NCI-H446 (cell line): ENCODE measurements around the gene PEF1.
"Not testable (repeated sequence)": the region's sequence is repeated elsewhere in the genome, so short reads cannot be mapped to it uniquely, and the experiment has no call there.

Source experiments
- DNase-seq, 2 experiments: peaks; one replicate each; lab custom pipeline; 2025; lab: John Stamatoyannopoulos, UW

PEF1 gene

DNA sequence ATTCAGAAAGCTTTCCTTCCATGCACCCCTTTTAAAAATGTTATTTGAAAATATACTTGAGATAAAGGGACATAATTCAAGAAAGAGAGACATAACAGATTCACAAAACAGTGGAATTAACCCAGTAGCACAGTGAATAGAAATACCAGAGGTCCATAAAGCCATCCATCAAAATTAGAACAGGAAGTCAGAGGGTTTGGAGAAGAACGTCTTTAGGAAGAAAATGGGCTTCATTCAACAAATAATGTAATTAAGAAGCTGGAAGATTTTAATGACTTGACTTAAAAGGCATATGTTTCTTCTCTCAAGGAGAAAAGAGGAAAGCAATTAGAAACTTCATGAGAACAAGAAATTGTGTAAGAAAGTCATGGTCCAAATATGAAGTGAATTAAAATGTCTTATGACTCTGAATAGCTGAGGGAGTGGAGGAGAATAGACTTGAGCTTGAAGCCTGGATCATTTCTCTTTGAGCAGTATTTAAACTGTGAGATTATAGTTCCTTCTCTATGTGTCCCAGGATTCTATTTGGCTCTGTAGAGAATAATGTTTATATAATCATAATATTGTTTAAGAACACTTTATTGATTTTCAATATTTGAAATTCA is 35.1 kb downstream of the PEF1 start:
- DNase-seq = no peak

DNA sequence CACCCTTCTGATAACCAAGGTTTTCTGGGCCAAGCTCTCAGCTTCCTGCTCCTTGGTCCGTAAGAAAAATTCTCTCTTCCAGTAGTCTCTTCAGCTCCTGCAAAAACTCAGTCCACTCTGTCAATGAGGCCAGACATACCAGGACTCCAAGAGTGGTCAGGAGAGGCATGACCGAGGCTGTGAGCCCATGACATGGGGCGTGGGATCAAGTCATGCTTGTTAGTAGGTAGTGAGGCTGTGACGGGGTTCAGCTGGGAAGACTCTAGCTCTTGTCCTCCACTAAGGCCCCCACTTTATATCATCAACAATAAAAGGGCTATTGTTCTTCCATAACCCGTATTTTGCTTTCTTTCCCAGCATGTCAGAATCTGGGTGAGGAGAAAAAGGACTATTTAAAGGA is 37.3 kb downstream of the PEF1 start:
- no peak for DNase-seq

DNA sequence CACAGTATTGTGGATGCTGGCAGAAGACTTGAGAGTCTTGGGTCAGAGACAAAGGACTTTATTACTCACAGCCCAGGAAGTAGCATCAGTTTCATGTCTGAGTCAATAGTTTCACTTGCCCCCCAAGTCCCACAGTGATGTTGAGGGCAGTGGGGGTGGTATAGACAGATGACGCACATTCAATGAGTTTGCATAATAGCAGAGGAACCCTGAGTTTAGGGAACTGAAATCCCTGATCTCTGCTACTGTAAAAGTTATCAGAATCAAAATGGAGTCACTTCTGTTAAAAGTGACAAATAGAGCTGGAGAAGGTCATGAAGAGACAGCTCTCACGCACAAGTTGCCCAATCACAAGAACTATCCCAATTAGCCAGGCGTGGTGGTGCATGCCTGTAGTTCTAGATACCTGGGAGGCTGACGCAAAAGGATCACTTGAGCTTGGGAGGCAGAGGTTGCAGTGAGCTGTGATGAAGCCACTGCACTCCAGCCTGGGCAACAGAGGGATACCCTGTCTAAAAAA is 38.7 kb downstream of the PEF1 start:
- DNase-seq = no peak

DNA sequence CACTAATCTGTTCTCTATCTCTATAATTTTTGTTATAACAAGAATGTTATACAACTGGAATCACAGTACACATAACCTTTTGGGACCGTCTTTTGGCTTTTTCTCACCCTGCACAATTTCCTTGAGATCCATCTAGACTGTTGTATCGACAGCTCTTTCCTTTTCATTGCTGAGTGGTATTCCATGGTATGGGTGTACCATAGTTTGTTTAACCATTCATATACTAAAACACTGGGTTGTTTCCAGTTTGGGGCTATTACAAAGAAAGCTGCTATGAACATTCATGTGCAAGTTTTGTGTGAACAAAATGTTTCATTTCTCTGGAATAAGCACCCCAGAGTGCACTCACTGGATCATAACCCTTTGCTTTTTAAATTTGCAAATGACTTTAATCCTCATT is 42.6 kb downstream of the PEF1 start:
- no peak for DNase-seq

DNA sequence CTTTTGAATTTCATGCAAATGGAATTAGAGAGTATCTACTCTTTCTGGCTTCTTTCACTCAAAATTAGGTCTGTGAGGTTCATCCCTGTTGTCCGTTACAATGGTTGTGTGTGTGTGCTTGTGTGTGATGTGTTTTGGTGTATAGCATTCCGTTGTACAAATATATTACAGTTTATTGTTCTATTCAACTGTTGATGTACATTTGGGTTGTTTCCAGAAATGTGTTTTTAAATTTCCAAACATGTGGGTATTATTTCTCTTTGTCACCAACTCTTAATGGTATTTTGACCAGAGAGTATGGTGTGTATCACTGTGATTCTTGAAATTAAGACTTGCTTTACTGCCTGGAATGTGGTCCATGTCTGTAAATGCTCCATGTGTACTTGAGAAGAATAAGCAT is 44.0 kb downstream of the PEF1 start:
- DNase-seq = no peak

DNA sequence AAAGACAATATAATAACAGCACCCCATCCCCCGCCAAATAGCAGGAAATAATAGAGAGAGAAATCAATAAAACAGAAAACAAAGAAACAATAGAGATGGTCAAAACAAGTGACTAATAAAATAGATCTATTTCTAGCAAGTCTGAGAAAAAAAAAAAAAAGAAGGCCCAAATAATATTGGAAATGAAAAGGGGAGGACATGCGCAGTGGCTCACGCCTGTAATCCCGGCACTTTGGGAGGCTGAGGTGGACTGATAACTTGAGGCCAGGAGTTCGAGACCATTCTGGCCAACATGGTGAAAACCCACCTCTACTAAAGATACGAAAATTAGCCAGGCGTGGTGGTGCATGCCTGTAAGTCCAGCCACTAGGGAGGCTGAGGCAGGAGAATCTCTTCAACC is 45.7 kb downstream of the PEF1 start:
- DNase-seq = no peak

DNA sequence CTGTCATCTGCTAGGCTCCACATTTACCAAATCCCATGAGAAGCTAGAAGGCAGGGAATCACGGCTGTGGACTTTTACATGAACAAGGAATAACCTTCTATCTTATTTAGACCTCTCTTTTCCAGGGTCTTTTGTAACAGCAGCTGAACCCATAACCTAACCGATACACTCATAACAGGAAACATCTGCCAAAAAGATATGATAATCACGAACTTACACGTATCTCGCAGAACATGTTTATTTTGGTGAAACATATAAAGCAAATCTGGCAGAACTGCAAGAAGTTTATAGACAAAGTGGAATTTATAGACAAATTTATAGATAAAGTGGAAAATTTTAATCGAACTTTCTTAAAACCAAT is 48.0 kb downstream of the PEF1 start:
- no peak for DNase-seq

DNA sequence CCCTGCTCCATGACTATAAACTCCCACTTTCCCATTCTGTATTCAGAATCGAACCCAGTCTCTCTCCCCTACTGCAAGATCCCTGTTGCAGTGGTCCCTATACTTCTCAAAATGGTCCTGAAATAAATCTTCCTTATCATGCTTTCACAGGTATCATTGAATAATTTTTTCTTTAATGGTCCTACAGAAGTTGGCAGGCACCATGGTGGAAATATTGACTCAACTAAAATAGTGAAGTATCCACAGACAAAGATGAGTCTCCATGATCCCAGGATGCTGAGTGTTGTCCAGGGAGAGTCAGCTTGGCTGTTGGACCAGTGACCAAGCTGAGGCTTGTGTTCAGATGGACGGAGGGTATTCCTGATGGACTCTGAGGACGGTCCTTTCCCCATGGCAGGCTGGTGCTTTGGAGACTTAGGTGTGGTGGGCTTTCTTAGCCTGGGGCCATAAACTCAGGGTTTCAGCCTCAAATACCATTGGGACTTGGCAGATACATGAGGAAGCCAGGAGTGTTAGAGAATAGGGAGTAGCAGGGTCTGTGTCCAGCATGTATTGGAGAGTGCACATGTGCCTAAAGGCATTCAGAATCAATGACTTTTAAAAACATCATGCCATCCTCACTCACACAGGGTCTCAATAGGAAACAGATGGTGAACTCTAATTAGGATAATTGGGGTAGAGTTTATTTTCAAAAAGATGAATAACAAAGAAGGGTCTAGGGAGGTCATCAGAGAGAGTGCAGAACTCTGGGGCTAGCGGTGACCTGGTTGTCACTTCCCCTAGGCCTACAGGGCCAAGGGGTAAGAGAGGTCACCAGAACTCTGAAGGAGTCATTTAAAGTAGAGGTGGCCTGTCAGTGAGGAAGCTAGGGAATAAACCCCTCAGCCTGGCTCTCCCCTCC is 48.6 kb downstream of the PEF1 start:
- DNase-seq = no peak

DNA sequence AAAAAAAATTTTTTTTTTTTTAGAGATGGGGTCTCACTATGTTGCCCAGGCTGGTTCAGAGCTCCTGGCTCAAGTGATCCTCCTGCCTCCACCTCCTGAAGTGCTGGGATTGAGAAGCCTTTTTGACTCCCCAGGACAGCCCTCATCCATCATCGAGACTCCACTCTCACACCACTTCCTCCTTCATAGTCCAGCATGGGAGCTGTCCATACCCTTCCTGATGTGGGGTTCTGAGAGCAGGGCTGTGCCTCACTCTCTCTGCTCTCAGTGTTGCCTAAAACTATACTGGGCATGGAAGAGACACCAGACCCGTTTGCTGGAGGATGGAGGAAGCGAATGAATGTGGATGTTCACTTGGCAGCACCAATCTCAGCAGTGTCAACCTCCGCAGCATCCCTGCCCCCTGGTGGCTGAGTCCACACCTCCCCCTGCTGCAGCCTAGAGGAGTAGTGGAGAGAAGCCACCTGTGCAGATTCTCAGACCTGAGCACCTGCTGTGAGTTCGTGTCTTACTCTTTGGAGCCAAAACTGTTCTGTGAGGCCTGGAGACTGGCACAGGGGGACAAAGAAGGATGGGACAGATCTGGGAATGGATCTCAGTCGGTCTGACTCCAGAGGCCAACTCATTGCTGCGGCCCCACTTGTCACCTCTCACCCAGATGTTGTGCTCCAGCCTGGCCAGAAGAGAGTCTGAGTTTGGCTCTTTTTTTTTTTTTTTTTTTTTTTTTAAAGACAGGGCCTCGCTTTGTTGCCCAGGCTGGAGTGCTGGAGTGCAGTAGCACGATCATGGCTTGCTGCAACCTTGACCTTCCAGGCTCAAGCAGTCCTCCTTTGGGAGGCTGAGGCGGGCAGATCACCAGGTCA is 50.7 kb downstream of the PEF1 start:
- DNase-seq = peak; percentile 55 to 60

DNA sequence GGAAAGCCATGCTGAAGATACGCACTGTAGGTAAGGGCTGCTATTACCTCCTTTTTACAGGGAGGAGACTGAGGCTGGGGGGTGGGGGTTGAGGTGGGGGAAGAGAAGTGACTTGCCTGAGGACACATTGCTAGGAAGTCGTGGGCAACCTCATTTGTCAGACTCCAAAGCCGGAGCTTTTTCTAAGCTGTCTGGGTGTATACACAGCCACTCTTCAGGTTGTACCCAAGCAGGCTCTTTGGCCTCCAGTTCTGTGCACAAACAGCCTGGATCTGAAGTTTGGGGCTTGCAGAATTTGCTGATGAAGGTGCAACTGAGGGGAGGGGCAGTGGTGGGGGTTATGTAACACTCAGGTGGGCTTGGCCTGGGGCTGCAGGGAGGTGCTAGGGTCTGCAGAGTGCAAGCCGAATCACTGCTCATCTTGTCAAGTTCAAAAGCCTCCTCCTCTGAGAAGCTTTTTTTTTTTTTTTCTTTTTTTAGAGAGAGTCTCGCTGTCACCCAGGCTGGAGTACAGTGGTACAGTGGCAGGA is 51.5 kb downstream of the PEF1 start:
- no peak for DNase-seq

DNA sequence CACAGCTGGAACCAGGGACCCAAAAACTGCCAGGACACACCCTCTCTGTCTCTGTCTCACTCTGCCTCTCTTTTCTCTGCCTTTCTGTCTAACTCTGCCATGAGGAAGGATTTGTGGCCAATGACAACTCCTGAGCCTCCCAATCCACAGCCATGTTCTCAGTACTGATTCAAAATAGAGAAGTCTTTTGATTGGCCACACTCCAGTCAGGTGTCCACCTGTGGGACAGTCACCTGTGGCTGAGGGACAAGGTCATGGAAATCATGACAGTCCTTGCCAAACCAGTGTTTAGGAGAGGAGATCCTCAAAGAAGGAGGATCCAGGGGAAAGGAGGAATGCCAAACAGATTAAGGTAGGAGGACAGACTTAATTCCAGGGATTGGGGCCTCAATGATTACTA is 52.5 kb downstream of the PEF1 start:
- no peak for DNase-seq

DNA sequence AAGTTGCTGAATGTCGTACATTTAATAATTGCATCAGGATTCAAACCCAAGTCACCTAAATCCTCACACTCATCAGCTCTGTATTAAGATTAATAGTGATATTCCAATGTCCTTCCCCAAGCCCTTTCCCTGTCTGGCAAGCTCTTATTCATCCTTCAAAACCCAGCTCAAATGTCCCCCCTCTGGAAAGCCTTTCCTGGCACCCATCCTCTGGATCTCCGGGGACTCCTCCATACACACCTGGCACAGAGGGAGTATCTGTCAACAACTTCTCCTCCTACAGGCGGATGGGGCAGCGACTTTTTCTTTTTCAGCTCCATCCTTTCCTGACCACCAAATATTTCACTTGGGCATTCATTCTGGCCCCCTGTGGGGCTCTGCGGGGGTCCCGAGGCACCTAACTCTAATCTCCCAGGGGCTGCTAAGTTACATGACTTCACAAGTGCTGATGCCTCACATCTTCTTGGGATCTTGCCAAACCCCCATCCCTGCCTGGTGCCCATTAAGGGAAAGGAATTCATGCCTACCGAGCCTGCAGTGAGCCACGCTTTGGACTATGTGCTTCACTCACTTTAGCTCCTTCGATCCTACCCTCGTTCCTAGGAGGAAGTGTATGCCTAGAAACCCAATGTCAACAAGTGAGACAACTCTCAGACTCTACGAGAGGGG is 53.1 kb downstream of the PEF1 start:
- DNase-seq = peak in 1 of 2 experiments; percentile 56

DNA sequence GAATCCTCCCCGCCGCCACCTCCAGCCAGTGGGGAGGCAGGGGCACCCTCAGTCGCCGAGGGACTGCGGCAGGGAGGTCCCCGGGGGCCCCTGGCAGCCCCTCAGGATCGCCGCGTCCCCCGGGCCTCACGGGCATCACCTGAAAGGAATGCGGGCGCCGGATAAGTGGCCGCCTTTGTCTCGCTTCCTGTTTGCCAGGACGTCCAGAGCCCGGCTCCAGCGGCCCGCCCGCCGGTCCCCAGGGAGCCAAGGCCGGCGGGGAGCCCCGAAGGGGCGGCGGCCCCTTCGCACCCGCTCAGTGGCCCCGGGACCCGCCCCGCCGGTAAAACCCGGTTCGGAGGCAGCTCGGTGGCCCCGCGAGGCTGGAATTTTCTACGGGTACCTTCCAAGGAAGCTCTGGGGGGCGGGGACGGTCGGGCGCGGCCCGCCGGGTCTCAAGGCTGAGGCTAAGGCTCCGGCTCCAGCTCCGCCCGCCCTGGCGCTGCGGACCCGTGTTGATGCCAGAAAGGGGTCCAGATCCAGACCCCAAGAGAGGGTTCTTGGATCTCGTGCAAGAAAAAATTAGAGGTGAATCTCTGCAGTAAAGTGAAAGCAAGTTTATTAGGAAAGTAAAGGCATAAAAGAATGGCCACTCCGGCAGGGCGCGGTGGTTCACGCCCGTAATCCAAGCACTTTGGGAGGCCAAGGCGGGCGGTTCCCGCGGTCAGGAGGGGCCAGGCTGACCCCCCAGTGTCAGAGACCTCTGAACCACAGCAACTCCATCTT is 55.7 kb downstream of the PEF1 start:
- DNase-seq = no peak

DNA sequence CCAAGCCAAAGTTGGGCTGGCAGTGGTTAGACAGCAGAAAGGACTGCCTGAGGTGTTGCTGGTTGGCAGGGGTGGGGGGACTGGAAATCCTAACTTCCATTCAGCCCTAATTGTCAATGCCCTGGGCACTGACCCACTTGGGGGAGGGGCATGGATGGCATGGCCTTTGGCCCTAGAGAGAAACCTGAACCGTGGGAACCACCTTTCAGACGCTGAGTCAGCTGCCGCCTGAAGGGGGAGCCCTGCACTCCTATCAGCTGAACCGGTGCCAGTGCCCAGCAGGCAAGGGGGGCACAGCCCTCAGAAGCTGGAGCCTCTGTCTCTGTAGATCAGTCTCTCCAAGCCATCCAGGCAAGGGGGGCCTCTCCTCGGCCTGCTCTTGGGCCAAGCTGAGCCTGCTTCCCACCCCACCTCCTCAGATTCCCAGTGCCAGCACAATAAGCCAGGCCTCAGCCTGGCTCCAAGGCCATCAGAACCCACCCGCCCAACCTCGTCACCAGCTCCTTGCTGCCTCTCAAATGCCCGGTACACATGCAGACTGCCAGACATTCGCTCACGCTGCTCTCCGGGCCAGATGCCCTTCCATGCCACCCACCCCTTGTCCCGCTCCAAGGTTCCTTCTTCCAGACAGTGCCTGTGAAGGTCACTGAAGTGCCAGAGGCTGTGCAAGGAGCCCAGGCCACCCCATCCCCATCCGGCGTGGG is 56.8 kb downstream of the PEF1 start:
- peak in 1 of 2 experiments; percentile 54 for DNase-seq

DNA sequence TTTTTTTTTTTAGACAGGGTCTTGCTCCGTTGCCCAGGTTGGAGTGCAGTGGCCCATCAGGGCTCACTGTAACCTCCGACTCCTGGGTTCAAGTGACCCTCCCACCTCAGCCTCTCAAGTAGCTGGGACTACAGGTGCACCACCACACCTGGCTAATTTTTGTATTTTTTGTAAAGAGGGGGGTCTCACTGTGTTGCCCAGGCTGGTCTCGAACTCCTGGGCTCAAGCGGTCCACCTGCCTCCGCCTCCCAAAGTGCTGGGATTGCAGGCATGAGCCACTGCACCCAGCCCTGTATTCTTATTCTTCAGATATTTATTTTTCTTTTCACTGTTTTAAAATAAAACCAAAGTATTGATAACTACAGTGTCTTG is 57.4 kb downstream of the PEF1 start:
- not testable (repeated sequence) for DNase-seq

DNA sequence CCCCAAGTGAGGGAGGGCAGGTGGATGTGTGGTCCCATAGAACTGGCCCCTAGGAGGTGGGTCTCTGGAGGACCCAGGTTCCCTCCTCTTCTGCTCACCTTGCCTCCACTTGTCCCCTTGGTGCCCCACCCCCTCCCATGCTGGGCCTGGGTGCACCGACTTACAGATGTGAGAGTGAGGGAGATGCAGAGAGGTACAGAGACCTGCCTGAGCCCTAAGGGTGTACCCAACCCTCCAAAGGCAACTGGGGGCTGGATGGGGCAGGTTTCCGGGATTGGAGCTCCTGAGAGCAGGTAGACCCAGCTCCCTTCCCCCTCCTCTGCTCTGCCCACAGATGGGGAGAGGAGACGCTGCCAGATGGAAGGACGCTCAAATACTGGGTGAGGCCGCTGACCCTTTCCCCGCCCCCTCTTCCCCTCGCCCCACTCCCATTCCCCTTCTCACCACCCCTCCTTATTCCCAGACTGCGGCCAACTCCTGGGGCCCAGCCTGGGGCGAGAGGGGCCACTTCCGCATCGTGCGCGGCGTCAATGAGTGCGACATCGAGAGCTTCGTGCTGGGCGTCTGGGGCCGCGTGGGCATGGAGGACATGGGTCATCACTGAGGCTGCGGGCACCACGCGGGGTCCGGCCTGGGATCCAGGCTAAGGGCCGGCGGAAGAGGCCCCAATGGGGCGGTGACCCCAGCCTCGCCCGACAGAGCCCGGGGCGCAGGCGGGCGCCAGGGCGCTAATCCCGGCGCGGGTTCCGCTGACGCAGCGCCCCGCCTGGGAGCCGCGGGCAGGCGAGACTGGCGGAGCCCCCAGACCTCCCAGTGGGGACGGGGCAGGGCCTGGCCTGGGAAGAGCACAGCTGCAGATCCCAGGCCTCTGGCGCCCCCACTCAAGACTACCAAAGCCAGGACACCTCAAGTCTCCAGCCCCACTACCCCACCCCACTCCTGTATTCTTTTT is 58.0 kb downstream of the PEF1 start:
- DNase-seq = no peak

DNA sequence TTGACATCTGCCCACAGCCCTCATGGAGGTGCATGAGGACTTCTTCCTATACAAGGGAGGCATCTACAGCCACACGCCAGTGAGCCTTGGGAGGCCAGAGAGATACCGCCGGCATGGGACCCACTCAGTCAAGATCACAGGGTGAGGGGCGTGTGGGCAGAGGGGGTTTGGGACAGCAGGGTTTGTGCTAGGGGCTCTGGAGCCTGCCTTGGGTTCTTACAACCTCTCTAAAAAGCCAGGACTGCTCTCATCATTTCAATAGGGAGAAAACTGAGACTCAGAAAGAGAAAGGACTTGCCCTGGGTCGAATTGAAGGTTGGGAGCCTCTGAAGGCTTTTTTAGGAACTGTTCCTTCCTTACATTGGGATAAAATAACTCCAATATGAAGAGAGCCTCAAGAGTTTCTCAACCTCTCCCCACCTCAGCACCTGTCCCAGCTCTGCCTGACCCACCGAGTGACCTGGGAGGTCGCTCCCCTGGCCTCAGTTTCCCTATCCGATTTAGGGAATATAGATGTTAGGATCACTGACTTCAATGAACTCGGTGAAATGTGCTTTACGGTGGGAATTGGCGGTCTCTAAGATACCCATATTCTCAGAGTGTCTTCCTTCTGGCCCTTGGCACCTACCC is 58.8 kb downstream of the PEF1 start:
- no peak for DNase-seq

DNA sequence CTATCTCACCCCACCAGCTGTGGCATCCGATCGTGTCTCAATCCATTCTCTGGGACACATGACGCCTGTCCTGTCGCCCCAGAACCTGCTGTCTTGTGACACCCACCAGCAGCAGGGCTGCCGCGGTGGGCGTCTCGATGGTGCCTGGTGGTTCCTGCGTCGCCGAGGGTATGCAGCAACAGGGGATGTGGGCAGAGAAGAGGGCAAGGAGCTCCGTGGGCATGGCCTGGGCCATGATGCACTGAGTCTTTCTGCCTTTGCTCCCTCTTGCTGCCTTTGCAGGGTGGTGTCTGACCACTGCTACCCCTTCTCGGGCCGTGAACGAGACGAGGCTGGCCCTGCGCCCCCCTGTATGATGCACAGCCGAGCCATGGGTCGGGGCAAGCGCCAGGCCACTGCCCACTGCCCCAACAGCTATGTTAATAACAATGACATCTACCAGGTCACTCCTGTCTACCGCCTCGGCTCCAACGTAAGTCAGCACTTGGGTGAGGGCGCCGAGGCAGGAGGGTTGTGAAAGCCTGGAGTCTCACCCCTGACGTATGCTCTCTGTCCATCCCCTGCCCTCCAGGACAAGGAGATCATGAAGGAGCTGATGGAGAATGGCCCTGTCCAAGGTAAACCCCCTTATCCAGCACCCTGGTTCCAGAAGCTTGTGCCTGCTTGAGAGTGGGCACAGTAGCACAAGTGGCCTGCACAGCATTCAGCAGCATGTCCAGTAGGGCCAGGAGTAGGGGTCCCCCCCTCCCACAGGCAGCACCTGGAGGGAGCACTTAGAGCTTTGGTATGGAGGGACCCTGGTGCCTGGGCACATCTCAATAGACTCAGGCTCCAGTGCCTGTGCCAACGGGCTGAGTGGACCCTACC is 59.6 kb downstream of the PEF1 start:
- no peak for DNase-seq
